GM19193 (cell line): ENCODE data around the gene NACC2.

Source experiments
- POLR2A ChIP-seq: IDR thresholded peaks from 4 replicates; pipeline ENCODE4 v1.6.1; 2011; ENCODE audit not compliant: insufficient read depth, insufficient read length; ENCODE audit errors: extremely low read depth

NACC2 gene

DNA sequence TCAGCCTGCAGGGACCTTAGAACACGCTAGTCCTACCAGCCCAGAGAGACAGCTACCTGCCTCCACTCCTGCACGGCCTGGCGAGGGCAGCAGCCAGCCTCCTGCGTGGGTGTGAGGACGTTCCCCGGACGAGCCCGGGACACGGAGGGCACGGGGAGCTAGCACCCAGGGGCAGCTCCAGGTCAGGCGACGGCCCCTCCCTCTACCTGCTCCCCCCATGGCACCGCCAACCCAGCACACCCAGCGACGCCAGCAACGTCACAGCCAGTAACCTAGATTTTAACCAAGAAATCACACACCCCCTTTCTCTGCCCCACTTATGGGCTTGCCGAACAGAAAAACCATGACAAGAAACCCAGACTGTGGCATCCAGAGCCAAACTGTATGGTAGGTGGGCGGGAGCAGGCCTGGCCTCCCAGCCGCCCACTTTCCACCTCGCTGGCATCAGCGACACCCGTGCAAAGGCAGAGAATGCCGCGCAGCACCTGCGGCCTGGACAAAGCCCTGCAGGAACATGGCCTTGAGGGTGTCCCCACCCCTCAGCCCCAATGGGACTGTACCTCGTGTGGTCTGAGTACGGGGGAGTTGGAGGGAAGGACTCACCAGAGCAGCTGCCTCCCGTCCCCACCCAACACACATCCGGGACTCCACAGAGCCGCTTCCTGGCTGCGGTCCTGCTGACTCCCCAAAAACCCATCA, 47.9 kb downstream of the NACC2 start:
- TF ChIP-seq POLR2A, result no peak

DNA sequence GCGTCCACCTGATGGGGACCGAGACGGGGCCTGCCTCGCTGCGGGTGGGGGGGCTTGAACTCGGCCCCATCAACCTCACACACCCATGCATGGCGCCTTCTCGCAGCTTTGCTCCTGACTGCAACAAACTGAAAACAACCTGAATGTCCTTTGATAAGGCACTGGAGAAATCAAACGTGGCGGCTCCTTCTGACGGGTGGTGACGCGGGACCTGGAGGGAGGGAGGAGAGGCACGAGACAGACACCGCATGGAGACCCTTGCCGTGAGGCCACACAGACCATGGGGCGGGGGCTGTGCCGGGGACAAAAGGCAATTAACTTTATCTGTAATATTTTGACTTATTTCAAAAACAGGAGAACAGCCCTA, 48.6 kb downstream of the NACC2 start:
- TF ChIP-seq POLR2A, result no peak

DNA sequence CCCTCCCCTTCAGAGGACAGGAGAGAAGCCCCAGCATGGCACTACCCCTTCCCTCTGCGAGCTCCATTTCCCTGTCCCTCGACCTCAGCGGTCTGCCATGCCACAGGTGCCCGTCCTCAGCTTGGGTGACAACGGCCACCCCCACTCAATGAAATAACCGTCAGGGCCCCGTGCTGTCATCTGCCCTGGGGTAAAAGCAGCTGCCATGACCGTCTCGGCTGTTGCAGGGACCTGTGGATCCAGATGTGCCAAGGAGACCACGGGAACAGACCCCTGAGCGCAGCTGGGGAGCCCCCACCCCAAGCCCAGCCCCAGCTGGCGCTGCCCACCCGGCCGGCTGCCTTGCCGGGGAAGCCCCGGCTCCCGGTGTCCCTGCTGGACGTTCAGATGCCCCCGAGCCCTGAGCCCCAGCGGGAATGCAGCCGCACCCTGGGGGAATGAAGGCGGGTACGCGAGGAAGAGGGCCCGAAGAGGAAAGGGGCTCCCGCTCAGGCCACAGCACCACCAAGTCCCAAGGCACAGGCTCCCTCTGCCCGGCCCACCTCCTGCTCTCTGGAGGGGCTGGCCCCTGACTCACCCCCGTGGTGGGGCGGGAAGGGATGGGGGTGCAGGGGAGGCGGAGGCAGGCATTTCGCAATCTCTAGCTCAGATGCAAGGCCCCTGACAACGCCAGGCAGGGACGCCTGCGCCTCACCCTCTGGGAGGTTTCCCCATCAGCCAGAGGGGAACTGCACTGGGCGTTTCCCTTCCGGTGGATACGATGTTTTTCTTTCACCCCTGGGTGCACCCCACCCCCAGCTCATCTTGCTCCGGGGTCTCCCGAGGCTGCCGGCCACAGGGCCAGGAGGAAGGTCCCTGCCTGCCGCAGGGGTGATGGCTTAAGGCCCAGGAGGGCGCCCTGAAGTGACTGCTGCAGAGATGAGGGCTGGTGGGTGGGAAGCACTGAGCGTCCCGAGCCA, 49.2 kb downstream of the NACC2 start:
- TF ChIP-seq POLR2A, result no peak

GRCh38 chr9:136044971-136045594, 50.0 kb downstream of the NACC2 start:
- TF ChIP-seq POLR2A, result no peak

- no peak for TF ChIP-seq POLR2A
These were observed 50.7 kb downstream of the NACC2 start for GRCh38 chr9:136044207-136044970.

GRCh38 chr9:136043441-136043991, 51.6 kb downstream of the NACC2 start:
- TF ChIP-seq POLR2A, result no peak

- TF ChIP-seq POLR2A, result no peak
These were observed 52.5 kb downstream of the NACC2 start for GRCh38 chr9:136042541-136042940.

DNA sequence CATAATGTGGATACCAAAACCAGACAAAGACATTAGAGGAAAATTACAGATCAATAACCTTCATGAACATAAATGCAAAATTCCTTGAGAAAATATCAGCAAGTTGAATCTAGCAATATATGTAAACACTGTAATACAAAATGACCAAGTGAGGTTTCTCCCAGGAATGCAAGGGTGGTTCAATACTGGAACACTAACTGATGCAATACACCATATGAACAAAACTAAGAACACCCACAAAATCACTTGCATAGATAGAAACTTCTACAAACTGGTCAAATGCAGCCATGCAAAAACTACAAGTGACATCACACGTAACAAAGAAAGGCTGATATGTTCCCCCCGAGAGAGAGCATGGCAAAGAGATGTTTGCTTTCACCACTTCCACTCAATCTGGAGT, 55.6 kb downstream of the NACC2 start:
- no peak for TF ChIP-seq POLR2A

DNA sequence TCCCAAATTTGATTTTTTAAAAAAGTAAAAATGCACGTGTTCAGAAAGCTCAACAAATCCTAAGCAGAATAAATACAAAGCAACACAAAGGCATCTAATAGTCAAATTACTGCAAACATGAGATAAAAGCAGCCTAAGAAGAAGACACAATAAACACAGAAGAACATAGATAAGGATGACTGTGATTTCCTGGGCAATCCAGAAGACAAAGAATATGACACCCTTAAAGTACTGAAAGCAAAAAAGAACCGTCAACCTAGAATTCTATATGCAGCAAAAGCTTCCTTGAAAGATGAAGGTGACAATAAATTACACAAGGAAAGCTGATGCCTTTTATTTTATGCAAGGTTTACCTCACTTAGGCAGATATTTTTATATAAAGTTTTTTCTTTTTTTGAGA, 58.2 kb downstream of the NACC2 start:
- TF ChIP-seq POLR2A, result no peak

DNA sequence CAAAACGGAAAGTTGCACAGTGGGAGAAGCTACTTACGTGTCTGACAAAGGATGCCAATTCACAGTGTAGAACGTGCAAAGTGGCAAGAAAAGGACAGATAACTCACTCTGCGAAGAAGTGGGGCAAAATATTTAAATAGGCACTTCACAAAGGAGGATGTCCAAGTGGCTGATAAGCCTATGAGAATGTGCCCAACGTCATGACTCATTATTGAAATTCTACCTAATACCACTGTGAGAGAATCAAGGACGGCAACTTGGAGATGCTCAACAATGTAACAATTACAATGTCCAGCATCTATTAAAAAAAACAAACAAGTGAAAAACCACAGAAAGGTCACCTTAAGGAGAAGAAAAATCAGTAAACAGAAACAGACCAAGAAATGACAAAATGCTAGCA, 59.0 kb downstream of the NACC2 start:
- TF ChIP-seq POLR2A, result no peak

- no peak for TF ChIP-seq POLR2A
These were observed 63.1 kb downstream of the NACC2 start for GRCh38 chr9:136031741-136032730.

GRCh38 chr9:136031094-136031493, 64.0 kb downstream of the NACC2 start:
- TF ChIP-seq POLR2A, result no peak

GRCh38 chr9:136029556-136029955, 65.5 kb downstream of the NACC2 start:
- TF ChIP-seq POLR2A, result no peak
